Keratinocyte (primary cell): ENCODE data around the gene PCCA. TPM values are rescaled to one million over a fixed set of nuclear protein-coding genes. Genes with fewer than 3 reads are reported as not detected.

Experiments used
- DNase-seq: peaks from one replicate; pipeline ENCODE4 v3.0.0-alpha.2; 2011; ENCODE audit warnings: low read depth, missing footprints, low spot score
- FAIRE-seq: peaks from 2 replicates; lab custom pipeline; 2011; peaks lifted over from hg19 to GRCh38; lab: Jason Lieb, UNC
- H2AFZ ChIP-seq: 2 replicates; pipeline ENCODE4 v1.6.0; 2012; ENCODE audit warnings: low read length, control low read depth, inconsistent platforms; ENCODE audit not compliant: control insufficient read depth
- H3K27ac ChIP-seq: 2 replicates; pipeline ENCODE4 v1.5.1; 2011; ENCODE audit warnings: low read length; ENCODE audit not compliant: control insufficient read depth, insufficient read depth
- H3K27me3 ChIP-seq: 3 replicates; pipeline ENCODE4 v1.6.0; 2011; ENCODE audit warnings: low read length; ENCODE audit not compliant: control insufficient read depth, insufficient read depth; ENCODE audit errors: extremely low read depth
- H3K36me3 ChIP-seq, 2 experiments: 2 replicates in 1 of 2; 3 replicates in 1 of 2; pipeline ENCODE4 v1.5.1; 2011; ENCODE audit warnings: low read length in 2 of 2, mild to moderate bottlenecking in 1 of 2; ENCODE audit not compliant: control insufficient read depth in 2 of 2, insufficient read depth in 2 of 2; ENCODE audit errors: extremely low read depth in 1 of 2
- H3K4me1 ChIP-seq: 3 replicates; pipeline ENCODE4 v1.5.1; 2011; ENCODE audit warnings: low read length; ENCODE audit not compliant: control insufficient read depth, insufficient read depth; ENCODE audit errors: extremely low read depth
- H3K4me2 ChIP-seq: 3 replicates; pipeline ENCODE4 v1.6.0; 2011; ENCODE audit warnings: low read depth, low read length; ENCODE audit not compliant: control insufficient read depth, insufficient read depth; ENCODE audit errors: extremely low read depth
- H3K4me3 ChIP-seq, 3 experiments: fragments of 200-600 bp in 1 of 3; sonication (generic) in 1 of 3; 2 replicates in 2 of 3; 3 replicates in 1 of 3; pipeline ENCODE4 v1.5.1; 2011 to 2016; ENCODE audit warnings: low read length in 3 of 3, mild to moderate bottlenecking in 3 of 3, control low read depth in 2 of 3, inconsistent platforms in 1 of 3, low read depth in 1 of 3, mixed read lengths in 1 of 3, mixed run types in 1 of 3, moderate library complexity in 1 of 3; ENCODE audit not compliant: control insufficient read depth in 2 of 3, insufficient read depth in 2 of 3; ENCODE audit errors: extremely low read depth in 1 of 3
- H3K79me2 ChIP-seq: 2 replicates; pipeline ENCODE4 v1.6.0; 2012; ENCODE audit warnings: low read length; ENCODE audit not compliant: control insufficient read depth, insufficient read depth
- H3K9ac ChIP-seq: 3 replicates; pipeline ENCODE4 v1.6.0; 2011; ENCODE audit warnings: low read length; ENCODE audit not compliant: control insufficient read depth, insufficient read depth; ENCODE audit errors: extremely low read depth
- H3K9me1 ChIP-seq: 3 replicates; pipeline ENCODE4 v1.6.0; 2011; ENCODE audit warnings: low read length; ENCODE audit not compliant: control insufficient read depth, insufficient read depth; ENCODE audit errors: extremely low read depth
- H3K9me3 ChIP-seq: 2 replicates; pipeline ENCODE4 v1.5.1; 2012; ENCODE audit warnings: low read depth, low read length; ENCODE audit not compliant: control insufficient read depth
- H4K20me1 ChIP-seq: 3 replicates; pipeline ENCODE4 v1.6.0; 2011; ENCODE audit warnings: low read length; ENCODE audit not compliant: control insufficient read depth, insufficient read depth; ENCODE audit errors: extremely low read depth
- EZH2 ChIP-seq: IDR thresholded peaks from one replicate; pipeline ENCODE4 v1.6.1; 2012; ENCODE audit warnings: inconsistent platforms, mild to moderate bottlenecking, low read length, moderate library complexity
- dilution Hi-C: fragments of 300-500 bp; cut with MboI; formaldehyde crosslinking; loops from one replicate; pipeline ENCODE4 v1.7.0; 2020; ENCODE audit warnings: low sequenced_read_pairs; ENCODE audit not compliant: extremely low pct_ligation_motif_present
- polyA plus RNA-seq, 5 experiments: library from polyadenylated mRNA; depleted of rRNA in 3 of 5; stranded (reverse) in 3 of 5; stranded (forward) in 1 of 5; unstranded in 1 of 5; fragments of >200 nt; gene quantifications; 1 replicate in 1 of 5; 2 replicates in 3 of 5; 3 replicates in 1 of 5; pipeline versions ENCODE4 v1.2.1 to v1.2.3, GENCODE V29; 2011 to 2012; ENCODE audit warnings: missing spikeins in 2 of 5, low read depth in 1 of 5, low replicate concordance in 1 of 5
- TF ChIP-seq, protein P1 (sequence below), 3 experiments: IDR thresholded peaks in 1 of 3; conservative IDR thresholded peaks in 1 of 3; optimal IDR thresholded peaks in 1 of 3; 2 replicates in 2 of 3; 3 replicates in 1 of 3; pipeline versions ENCODE3 to v1.5.1; 2011; ENCODE audit warnings: low read length in 3 of 3, mild to moderate bottlenecking in 3 of 3, moderate library complexity in 2 of 3, control low read depth in 1 of 3, inconsistent platforms in 1 of 3; ENCODE audit not compliant: insufficient read depth in 2 of 3; ENCODE audit errors: extremely low read depth in 1 of 3

The PCCA gene
- polyA plus RNA-seq, 1 donor (not counting 4 experiments of a cell fraction or from before 2014, with no cell fraction given) = 8.1 TPM

GRCh38 chr13:100182900-100183490 is 94.1 kb downstream of the PCCA start:
- dilution Hi-C loops = no loop called here
- H3K27ac ChIP-seq = no peak overlapping the region
- H3K4me3 ChIP-seq = no peak overlapping the region
- no peaks in the 10 kb centered on the region for H3K9me3 ChIP-seq
- H4K20me1 ChIP-seq = no peaks in the 10 kb centered on the region
- no peaks in the 10 kb centered on the region for H3K27me3 ChIP-seq
- H2AFZ ChIP-seq = no peak overlapping the region
- TF ChIP-seq, protein P1, sequence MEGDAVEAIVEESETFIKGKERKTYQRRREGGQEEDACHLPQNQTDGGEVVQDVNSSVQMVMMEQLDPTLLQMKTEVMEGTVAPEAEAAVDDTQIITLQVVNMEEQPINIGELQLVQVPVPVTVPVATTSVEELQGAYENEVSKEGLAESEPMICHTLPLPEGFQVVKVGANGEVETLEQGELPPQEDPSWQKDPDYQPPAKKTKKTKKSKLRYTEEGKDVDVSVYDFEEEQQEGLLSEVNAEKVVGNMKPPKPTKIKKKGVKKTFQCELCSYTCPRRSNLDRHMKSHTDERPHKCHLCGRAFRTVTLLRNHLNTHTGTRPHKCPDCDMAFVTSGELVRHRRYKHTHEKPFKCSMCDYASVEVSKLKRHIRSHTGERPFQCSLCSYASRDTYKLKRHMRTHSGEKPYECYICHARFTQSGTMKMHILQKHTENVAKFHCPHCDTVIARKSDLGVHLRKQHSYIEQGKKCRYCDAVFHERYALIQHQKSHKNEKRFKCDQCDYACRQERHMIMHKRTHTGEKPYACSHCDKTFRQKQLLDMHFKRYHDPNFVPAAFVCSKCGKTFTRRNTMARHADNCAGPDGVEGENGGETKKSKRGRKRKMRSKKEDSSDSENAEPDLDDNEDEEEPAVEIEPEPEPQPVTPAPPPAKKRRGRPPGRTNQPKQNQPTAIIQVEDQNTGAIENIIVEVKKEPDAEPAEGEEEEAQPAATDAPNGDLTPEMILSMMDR (optimal IDR thresholded peaks at IDR 0.05 in 1 of 3, IDR thresholded peaks at IDR 0.05 in 1 of 3, conservative IDR thresholded peaks at IDR 0.05 in 1 of 3; ENCODE audit: extremely low read depth in 1 of 3, insufficient read depth in 2 of 3, low read length in 3 of 3) = no peak
- TF ChIP-seq EZH2 = no peak
- H3K79me2 ChIP-seq = no peaks in the 10 kb centered on the region
- no peaks in the 10 kb centered on the region for H3K9me1 ChIP-seq
- H3K36me3 ChIP-seq = no peaks in the 10 kb centered on the region
- no peak overlapping the region for H3K4me2 ChIP-seq
- no peak overlapping the region for H3K9ac ChIP-seq
- no peaks in the 10 kb centered on the region for H3K4me1 ChIP-seq
- no peak for FAIRE-seq
- DNase-seq = no peak

DNA sequence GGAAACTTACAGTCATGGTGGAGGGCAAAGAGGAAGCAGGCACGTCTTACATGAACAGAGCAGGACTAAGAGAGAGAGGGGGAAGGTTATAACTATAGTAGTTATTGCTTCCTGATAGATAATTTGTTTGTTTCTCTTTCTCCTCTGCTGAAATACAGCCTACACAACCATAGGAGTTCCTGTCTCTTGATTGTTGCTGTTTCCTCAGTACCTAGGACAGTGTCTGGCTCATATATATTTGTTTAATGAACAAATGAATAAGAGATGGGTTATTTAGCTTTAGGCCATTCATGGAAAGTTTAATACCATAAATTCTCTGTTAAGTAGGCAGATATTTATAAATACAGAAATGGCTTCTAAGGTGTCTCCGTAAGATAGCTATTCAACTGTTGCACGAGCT is 95.2 kb downstream of the PCCA start:
- Histone ChIP-seq H3K27ac (no peak overlapping the region), H3K4me2 (no peak overlapping the region), H3K79me2 (no peaks in the 10 kb centered on the region), H3K4me3 (no peak overlapping the region), H2AFZ (no peak overlapping the region), H3K9ac (no peak overlapping the region), H4K20me1 (no peaks in the 10 kb centered on the region), H3K9me3 (no peaks in the 10 kb centered on the region), H3K27me3 (no peaks in the 10 kb centered on the region), H3K9me1 (no peaks in the 10 kb centered on the region), H3K4me1 (no peaks in the 10 kb centered on the region), H3K36me3 (no peaks in the 10 kb centered on the region)
- DNase-seq = no peak
- no peak for TF ChIP-seq EZH2
- TF ChIP-seq, protein P1 (optimal IDR thresholded peaks at IDR 0.05 in 1 of 3, IDR thresholded peaks at IDR 0.05 in 1 of 3, conservative IDR thresholded peaks at IDR 0.05 in 1 of 3; ENCODE audit: extremely low read depth in 1 of 3, insufficient read depth in 2 of 3, low read length in 3 of 3) = no peak
- FAIRE-seq = no peak
- dilution Hi-C loops = no loop called here
